ENCODE measurements around the gene DCC.
"Not testable (repeated sequence)": the region's sequence is repeated elsewhere in the genome, so short reads cannot be mapped to it uniquely, and the experiment has no call there.

The DCC gene

DNA sequence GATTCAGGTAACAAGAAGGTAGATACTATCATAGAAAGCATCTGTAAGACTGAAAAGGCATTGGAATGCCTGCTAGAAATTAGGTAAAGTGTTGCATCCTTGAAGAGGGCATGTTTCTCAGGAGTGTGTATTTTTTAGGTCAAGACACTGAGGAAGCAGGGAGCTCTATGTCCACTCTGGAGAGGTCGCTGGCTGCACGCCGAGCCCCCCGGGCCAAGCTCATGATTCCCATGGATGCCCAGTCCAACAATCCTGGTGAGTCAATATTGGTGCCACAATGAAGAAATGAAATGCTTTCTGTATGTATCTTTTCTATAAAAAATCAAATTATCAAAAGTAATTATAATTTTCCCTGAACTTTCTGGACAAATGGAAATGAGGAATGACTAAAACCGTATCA, 1127.8 kb downstream of the DCC start:
- DNase-seq (ENCODE audit: low read depth): no peak
- Histone ChIP-seq H3K27me3 (replicated peaks; ENCODE audit: control insufficient read depth, insufficient read depth, low read length) (no peaks in the 10 kb centered on the region), H3K9me3 (ENCODE audit: control insufficient read depth, low read length) (peaks cover 6% of the 10 kb centered on the region), H3K9ac (ENCODE audit: low read length) (no peak overlapping the region), H3K4me1 (ENCODE audit: control insufficient read depth, insufficient read depth, low read length) (no peaks in the 10 kb centered on the region), H3K4me3 (ENCODE audit: low read length) (no peak overlapping the region), H3K36me3 (ENCODE audit: control insufficient read depth, insufficient read depth, low read length, severe bottlenecking) (no peaks in the 10 kb centered on the region)

DNA sequence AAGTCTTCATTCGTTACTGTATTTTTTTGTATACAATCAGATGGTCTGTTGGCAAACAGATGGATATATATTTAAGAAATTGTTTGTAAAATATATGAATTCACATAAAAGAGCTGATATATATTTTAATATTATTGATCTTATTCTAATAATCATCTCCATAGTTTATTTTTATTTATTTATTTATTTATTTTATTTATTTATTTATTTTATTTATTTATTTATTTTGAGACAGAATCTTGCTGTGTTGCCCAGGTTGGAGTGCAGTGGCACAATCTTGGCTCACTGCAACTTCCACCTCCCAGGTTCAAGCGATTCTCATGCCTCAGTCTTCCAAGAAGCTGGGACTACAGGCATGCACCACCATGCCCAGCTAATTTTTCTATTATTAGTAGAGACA, 1128.2 kb downstream of the DCC start:
- not testable (repeated sequence) for H3K27me3 ChIP-seq (replicated peaks; ENCODE audit: control insufficient read depth, insufficient read depth, low read length); H3K9me3 ChIP-seq (ENCODE audit: control insufficient read depth, low read length); DNase-seq (ENCODE audit: low read depth); H3K36me3 ChIP-seq (ENCODE audit: control insufficient read depth, insufficient read depth, low read length, severe bottlenecking); H3K4me3 ChIP-seq (ENCODE audit: low read length); H3K9ac ChIP-seq (ENCODE audit: low read length); H3K4me1 ChIP-seq (ENCODE audit: control insufficient read depth, insufficient read depth, low read length)

DNA sequence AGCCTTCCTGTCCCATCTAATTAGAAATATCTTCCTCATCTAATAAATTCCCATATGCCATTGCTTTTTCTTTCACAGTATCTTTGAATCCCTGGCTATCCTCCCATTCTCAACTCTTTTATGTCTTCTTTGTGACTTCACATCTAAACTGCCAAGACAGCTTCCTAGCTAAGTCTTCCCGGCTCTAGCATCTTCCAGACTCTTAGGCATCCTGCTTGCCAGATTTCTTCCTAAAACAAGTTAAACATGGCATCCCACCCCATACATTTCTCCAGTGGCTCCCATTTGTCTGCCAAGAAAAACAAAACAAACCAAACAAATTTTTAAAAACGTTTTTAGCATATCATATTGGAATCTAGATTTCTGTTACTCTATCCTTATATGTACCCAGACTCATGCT, 1132.5 kb downstream of the DCC start:
- Histone ChIP-seq H3K36me3 (ENCODE audit: control insufficient read depth, insufficient read depth, low read length, severe bottlenecking) (no peaks in the 10 kb centered on the region), H3K4me3 (ENCODE audit: low read length) (no peak overlapping the region), H3K9ac (ENCODE audit: low read length) (no peak overlapping the region), H3K9me3 (ENCODE audit: control insufficient read depth, low read length) (peaks cover 6% of the 10 kb centered on the region), H3K4me1 (ENCODE audit: control insufficient read depth, insufficient read depth, low read length) (no peaks in the 10 kb centered on the region), H3K27me3 (replicated peaks; ENCODE audit: control insufficient read depth, insufficient read depth, low read length) (no peaks in the 10 kb centered on the region)
- DNase-seq (ENCODE audit: low read depth): no peak

DNA sequence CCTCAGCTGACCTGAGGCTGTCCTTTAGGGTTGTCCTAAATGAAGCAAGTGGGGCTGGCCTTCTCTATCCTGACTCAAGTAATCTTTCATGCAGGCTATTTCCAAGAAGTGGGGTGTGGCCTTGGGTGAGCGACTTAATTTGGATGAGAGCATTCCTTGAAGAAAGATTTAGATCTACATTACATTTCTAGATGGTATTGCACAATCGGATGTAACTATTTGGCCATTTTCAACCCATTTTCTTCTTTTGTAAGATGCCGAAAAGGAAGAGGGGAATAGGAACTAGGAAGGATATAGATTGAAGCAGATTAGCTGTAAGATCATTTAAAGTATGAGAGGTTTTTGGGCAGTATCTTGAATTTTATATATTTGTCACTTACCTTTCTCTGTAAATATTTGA, 1138.2 kb downstream of the DCC start:
- peak; percentile 10 for DNase-seq (ENCODE audit: low read depth)
- Histone ChIP-seq H3K9ac (ENCODE audit: low read length) (no peak overlapping the region), H3K4me3 (ENCODE audit: low read length) (no peak overlapping the region), H3K36me3 (ENCODE audit: control insufficient read depth, insufficient read depth, low read length, severe bottlenecking) (no peaks in the 10 kb centered on the region), H3K4me1 (ENCODE audit: control insufficient read depth, insufficient read depth, low read length) (no peaks in the 10 kb centered on the region), H3K9me3 (ENCODE audit: control insufficient read depth, low read length) (no peaks in the 10 kb centered on the region), H3K27me3 (replicated peaks; ENCODE audit: control insufficient read depth, insufficient read depth, low read length) (no peaks in the 10 kb centered on the region)

DNA sequence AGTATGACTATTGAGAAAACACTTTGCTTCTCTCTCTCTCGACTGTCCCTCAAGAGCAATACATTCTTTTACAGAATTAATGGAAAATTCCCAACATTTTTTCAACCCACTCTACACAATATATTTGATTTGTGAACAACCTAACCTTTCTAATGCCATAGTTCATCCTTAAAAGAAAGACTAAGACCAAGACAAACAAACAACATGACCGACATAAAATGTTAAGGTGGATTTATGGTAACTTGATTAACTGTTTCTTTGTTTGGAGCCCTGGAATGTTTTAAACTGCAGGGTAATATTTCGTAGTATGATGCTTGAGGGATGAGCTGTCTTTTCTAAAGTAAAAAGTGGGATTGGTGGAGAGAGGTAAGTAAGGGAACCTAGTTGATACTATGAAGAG, 1146.3 kb downstream of the DCC start:
- DNase-seq (ENCODE audit: low read depth): peak; percentile 33
- H3K36me3 ChIP-seq (ENCODE audit: control insufficient read depth, insufficient read depth, low read length, severe bottlenecking): no peaks in the 10 kb centered on the region

DNA sequence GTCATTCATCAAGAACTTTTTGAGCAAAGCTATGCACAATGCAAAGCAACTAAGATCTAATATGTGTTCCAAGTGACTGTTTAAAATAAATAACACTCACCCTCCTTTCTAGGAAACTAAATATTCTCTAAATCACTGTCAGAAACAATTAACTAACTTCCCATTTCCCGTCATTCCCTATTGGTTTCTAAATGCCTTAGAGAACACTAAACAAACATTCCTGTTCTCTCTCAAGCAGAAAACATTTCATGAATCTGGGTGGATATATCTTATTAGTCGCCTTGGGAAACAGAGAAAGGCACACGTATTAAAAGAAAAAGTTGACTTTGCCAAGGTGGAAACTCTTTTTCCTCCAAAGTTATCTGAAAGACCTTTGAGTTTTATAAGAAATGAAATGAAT, 1149.3 kb downstream of the DCC start:
- Histone ChIP-seq H3K4me1 (ENCODE audit: control insufficient read depth, insufficient read depth, low read length) (no peaks in the 10 kb centered on the region), H3K27me3 (replicated peaks; ENCODE audit: control insufficient read depth, insufficient read depth, low read length) (no peaks in the 10 kb centered on the region), H3K9ac (ENCODE audit: low read length) (no peak overlapping the region), H3K36me3 (ENCODE audit: control insufficient read depth, insufficient read depth, low read length, severe bottlenecking) (no peaks in the 10 kb centered on the region), H3K9me3 (ENCODE audit: control insufficient read depth, low read length) (no peaks in the 10 kb centered on the region), H3K4me3 (ENCODE audit: low read length) (no peak overlapping the region)
- peak; percentile 75 for DNase-seq (ENCODE audit: low read depth)

More for the DNA sequence above, 1146.3 kb downstream of the DCC start:
- Histone ChIP-seq H3K9me3 (ENCODE audit: control insufficient read depth, low read length) (no peaks in the 10 kb centered on the region), H3K4me1 (ENCODE audit: control insufficient read depth, insufficient read depth, low read length) (no peaks in the 10 kb centered on the region), H3K9ac (ENCODE audit: low read length) (no peak overlapping the region), H3K27me3 (replicated peaks; ENCODE audit: control insufficient read depth, insufficient read depth, low read length) (no peaks in the 10 kb centered on the region), H3K4me3 (ENCODE audit: low read length) (no peak overlapping the region)

DNA sequence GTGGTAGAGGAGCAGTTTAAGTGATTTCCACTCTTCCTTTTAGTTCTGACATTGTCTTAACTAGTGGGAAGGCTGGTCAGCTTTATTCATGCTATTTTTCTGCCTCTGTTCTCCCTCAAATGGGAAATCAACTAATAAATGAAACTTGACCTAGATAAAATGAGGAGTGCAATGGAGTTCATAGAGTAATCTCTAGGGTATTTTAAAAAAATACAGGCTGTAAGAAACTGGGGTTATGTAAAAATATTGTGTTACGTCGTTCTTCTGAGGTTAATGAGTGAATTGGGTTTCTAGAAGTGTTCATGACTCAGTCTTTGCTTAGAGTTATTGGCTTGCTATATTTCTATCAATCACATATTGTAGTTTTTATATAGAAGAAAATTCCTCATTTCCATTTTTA, 1150.0 kb downstream of the DCC start:
- Histone ChIP-seq H3K27me3 (replicated peaks; ENCODE audit: control insufficient read depth, insufficient read depth, low read length) (no peaks in the 10 kb centered on the region), H3K36me3 (ENCODE audit: control insufficient read depth, insufficient read depth, low read length, severe bottlenecking) (no peaks in the 10 kb centered on the region), H3K9ac (ENCODE audit: low read length) (no peak overlapping the region), H3K4me3 (ENCODE audit: low read length) (no peak overlapping the region), H3K9me3 (ENCODE audit: control insufficient read depth, low read length) (no peaks in the 10 kb centered on the region), H3K4me1 (ENCODE audit: control insufficient read depth, insufficient read depth, low read length) (no peaks in the 10 kb centered on the region)
- DNase-seq (ENCODE audit: low read depth): no peak

DNA sequence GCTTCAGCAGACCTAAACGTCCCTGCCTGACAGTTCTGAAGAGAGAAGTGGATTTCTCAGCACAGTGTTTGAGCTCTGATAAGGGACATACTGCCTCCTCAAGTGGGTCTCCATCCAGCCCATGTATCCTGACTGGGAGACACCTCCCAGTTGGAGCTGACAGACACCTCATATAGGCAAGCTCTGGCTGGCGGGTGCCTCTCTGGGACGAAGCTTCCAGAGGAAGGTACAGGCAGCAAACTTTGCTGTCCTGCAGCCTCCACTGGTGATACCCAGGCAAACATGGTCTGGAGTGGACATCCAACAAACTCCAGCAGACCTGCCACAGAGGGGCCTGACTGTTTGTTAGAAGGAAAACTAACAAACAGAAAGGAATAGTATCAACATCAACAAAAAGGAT, 1156.0 kb downstream of the DCC start:
- no peaks in the 10 kb centered on the region for H3K4me1 ChIP-seq (ENCODE audit: control insufficient read depth, insufficient read depth, low read length)
- H3K9me3 ChIP-seq (ENCODE audit: control insufficient read depth, low read length): no peaks in the 10 kb centered on the region
- no peak overlapping the region for H3K4me3 ChIP-seq (ENCODE audit: low read length)
- no peaks in the 10 kb centered on the region for H3K27me3 ChIP-seq (replicated peaks; ENCODE audit: control insufficient read depth, insufficient read depth, low read length)
- no peak for DNase-seq (ENCODE audit: low read depth)
- no peaks in the 10 kb centered on the region for H3K36me3 ChIP-seq (ENCODE audit: control insufficient read depth, insufficient read depth, low read length, severe bottlenecking)
- H3K9ac ChIP-seq (ENCODE audit: low read length): no peak overlapping the region

DNA sequence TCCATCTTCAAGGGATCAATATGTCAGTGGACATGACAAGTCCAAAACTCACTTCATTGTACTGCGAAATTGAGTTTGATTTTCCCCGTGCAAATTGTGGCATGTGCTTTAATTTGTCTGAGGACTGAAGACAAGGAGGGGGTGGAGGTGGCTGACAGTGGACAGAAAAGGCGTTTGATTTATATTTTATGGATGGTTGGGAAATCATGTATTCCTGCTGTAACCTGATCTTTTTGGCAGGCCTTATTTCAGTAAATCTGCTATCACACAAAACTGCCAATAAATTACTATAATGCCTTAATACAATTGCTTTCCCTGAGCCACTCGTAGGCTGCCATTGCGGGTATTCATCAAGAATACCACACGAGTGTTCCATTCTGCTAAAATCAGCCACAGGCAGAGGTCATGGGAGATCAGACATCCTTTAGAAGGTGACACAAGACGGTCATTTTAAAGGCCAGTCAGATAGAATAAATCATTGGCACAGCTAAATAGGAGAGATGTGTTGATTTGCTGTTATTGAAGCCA, 1164.0 kb downstream of the DCC start:
- DNase-seq (ENCODE audit: low read depth): no peak

DNA sequence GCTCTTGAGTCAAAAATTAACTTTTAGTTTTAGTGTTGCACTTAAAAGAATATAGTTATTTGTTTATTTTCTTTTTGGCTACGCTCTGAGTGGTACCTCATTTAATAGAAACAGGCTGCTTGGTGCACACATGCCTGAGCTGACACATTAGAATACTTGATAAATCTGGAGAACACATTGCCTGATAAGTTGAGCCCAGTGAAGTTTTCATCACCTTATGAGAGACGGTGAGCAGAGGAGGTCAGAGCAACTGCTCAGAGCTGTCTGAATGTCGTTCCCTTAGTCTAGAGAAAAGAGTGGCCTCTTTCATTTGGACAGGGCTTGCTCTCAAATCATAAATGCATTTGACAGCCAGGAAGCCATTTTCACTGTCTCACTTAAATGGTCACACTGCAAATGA, 1168.5 kb downstream of the DCC start:
- no peak overlapping the region for H3K4me3 ChIP-seq (ENCODE audit: low read length)
- no peaks in the 10 kb centered on the region for H3K4me1 ChIP-seq (ENCODE audit: control insufficient read depth, insufficient read depth, low read length)
- no peaks in the 10 kb centered on the region for H3K27me3 ChIP-seq (replicated peaks; ENCODE audit: control insufficient read depth, insufficient read depth, low read length)
- no peak overlapping the region for H3K9ac ChIP-seq (ENCODE audit: low read length)
- DNase-seq (ENCODE audit: low read depth): no peak
- no peaks in the 10 kb centered on the region for H3K9me3 ChIP-seq (ENCODE audit: control insufficient read depth, low read length)
- no peaks in the 10 kb centered on the region for H3K36me3 ChIP-seq (ENCODE audit: control insufficient read depth, insufficient read depth, low read length, severe bottlenecking)

More for the DNA sequence above, 1164.0 kb downstream of the DCC start:
- no peaks in the 10 kb centered on the region for H3K9me3 ChIP-seq (ENCODE audit: control insufficient read depth, low read length)
- H3K36me3 ChIP-seq (ENCODE audit: control insufficient read depth, insufficient read depth, low read length, severe bottlenecking): no peaks in the 10 kb centered on the region
- no peak overlapping the region for H3K4me3 ChIP-seq (ENCODE audit: low read length)
- H3K4me1 ChIP-seq (ENCODE audit: control insufficient read depth, insufficient read depth, low read length): no peaks in the 10 kb centered on the region
- H3K27me3 ChIP-seq (replicated peaks; ENCODE audit: control insufficient read depth, insufficient read depth, low read length): no peaks in the 10 kb centered on the region
- no peak overlapping the region for H3K9ac ChIP-seq (ENCODE audit: low read length)

DNA sequence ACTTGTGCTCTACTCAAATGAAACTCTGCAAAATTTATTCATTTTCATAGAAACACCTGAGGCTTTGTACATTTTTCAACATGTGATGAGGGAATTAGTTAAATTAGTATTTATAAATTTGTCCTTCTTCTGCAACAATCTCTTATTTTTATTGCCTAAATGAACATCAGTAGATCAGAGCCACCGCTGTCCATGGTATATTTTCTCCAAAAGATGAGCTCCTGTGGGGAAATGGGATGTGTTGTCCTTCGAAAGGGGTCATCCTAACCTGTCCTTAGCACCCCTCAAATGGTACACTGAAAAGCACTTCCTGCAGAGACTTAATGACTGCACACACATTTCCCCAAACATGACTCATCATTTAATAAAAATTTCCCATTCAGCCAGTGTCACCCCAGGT, 1169.9 kb downstream of the DCC start:
- no peaks in the 10 kb centered on the region for H3K9me3 ChIP-seq (ENCODE audit: control insufficient read depth, low read length)
- H3K27me3 ChIP-seq (replicated peaks; ENCODE audit: control insufficient read depth, insufficient read depth, low read length): no peaks in the 10 kb centered on the region
- H3K4me3 ChIP-seq (ENCODE audit: low read length): no peak overlapping the region
- no peaks in the 10 kb centered on the region for H3K4me1 ChIP-seq (ENCODE audit: control insufficient read depth, insufficient read depth, low read length)
- H3K36me3 ChIP-seq (ENCODE audit: control insufficient read depth, insufficient read depth, low read length, severe bottlenecking): no peaks in the 10 kb centered on the region
- no peak for DNase-seq (ENCODE audit: low read depth)
- H3K9ac ChIP-seq (ENCODE audit: low read length): no peak overlapping the region

DNA sequence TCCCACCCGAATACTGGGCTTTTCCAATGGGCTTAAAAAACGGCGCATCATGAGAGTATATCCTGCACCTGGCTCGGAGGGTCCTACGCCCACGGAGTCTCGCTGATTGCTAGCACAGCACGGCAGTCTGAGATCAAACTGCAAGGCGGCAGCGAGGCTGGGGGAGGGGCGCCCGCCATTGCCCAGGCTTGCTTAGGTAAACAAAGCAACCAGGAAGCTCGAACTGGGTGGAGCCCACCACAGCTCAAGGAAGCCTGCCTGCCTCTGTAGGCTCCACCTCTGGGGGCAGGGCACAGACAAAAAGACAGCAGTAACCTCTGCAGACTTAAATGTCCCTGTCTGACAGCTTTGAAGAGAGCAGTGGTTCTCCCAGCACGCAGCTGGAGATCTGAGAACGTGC, 1171.7 kb downstream of the DCC start:
- not testable (repeated sequence) for DNase-seq (ENCODE audit: low read depth); H3K4me3 ChIP-seq (ENCODE audit: low read length); H3K9me3 ChIP-seq (ENCODE audit: control insufficient read depth, low read length); H3K9ac ChIP-seq (ENCODE audit: low read length); H3K4me1 ChIP-seq (ENCODE audit: control insufficient read depth, insufficient read depth, low read length); H3K27me3 ChIP-seq (replicated peaks; ENCODE audit: control insufficient read depth, insufficient read depth, low read length); H3K36me3 ChIP-seq (ENCODE audit: control insufficient read depth, insufficient read depth, low read length, severe bottlenecking)

All from adipocyte (in vitro differentiated cells).